IgD-negative memory B cell (primary cell): Measurements from ENCODE around the gene FMN1. TPM values are rescaled to one million over a fixed set of nuclear protein-coding genes. Genes with fewer than 3 reads are reported as not detected.

Source experiments
- H3K27ac Mint-ChIP-seq, 3 donors: one replicate each; pipeline ENCODE4 v1.8.0; 2020 to 2022; ENCODE audit warnings: mild to moderate bottlenecking in 3 of 3, mixed read lengths in 3 of 3, moderate library complexity in 1 of 3
- H3K27me3 Mint-ChIP-seq: one replicate; pipeline ENCODE4 v1.8.0; 2021; ENCODE audit warnings: mixed read lengths
- H3K36me3 Mint-ChIP-seq: one replicate; pipeline ENCODE4 v1.8.0; 2020; ENCODE audit warnings: mild to moderate bottlenecking, mixed read lengths
- H3K4me1 Mint-ChIP-seq, 3 donors: one replicate each; pipeline ENCODE4 v1.8.0; 2020 to 2022; ENCODE audit warnings: mixed read lengths in 3 of 3, mild to moderate bottlenecking in 1 of 3
- H3K4me3 Mint-ChIP-seq, 4 donors: one replicate each; pipeline ENCODE4 v1.8.0; 2020 to 2022; ENCODE audit warnings: mild to moderate bottlenecking in 4 of 4, mixed read lengths in 4 of 4, moderate library complexity in 3 of 4
- H3K9me3 Mint-ChIP-seq, 3 donors: one replicate each; pipeline ENCODE4 v1.8.0; 2020 to 2021; ENCODE audit warnings: mixed read lengths in 3 of 3, mild to moderate bottlenecking in 1 of 3
- polyA plus RNA-seq: library from polyadenylated mRNA; unstranded; fragments of 300-500 nt; fragmentation: Illumina TruSeq; gene quantifications from one replicate; pipeline ENCODE4 v1.2.3, GENCODE V29; 2021

The FMN1 gene
- polyA plus RNA-seq, 1 donor from 2014 or later, result not detected

DNA sequence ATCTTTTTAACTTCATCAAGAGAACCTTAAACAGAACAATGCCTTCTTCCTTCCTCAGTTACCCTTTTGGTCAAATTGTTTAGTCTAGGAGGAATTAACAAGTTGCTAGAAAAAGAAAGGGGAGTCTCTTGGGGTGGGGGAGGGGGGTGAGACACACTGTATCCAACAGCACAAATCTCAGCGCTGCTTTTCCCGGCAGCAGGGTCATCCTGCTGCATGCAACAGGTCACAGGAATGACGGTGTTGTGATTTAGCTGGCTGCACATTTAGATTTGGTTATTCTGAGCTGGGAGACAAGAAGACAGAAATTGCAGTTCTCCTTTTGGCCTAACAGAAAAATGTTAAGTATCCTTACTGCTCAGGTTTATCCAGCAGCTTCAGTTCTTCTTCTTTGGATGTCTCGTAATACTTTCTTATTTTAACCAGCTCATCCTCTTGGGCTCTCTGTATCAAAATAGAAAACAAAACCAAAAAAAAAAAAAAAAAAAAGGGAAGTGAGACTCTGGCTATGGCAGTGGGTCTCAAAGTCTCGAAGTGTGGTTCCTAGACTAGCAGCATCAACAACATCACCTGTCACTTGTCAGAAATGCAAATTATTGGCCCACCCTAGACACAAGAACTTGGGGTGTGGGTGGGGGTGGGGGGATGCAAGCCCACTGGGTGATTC, 286.2 kb downstream of the FMN1 start:
- peaks cover 7% of the 10 kb centered on the region for H3K36me3 Mint-ChIP-seq
- H3K4me1 Mint-ChIP-seq, result peaks cover 27 to 45% (median 45%) of the 10 kb centered on the region in 3 donors
- H3K9me3 Mint-ChIP-seq, result peaks cover 0 to 3% (median 0%) of the 10 kb centered on the region in 3 donors
- peak overlapping the region; percentile 80 to 93 (median 88) for H3K27ac Mint-ChIP-seq
- H3K4me3 Mint-ChIP-seq, result peak overlapping the region; percentile 61 to 93 (median 81)
- peaks cover 10% of the 10 kb centered on the region for H3K27me3 Mint-ChIP-seq

DNA sequence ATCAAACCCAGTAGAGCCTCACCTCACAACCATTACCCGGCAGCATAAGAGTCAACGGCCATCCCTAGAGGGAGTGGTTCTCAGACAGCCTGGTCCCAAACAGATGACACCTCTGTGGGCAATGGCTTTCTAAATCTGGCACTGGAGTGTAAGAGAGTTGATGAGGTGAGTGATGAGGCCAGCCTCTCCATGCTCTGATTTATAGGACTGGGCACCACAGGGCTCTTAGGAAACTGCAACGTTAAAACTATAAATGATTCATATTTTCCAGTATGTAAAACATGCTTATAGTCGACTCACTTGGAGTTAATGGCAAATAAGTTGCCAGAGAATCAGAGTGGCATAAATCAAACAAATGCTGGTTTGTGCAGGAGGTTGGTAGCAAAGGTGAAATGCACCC, 289.0 kb downstream of the FMN1 start:
- Mint-ChIP-seq H3K36me3 (peaks cover 6% of the 10 kb centered on the region), H3K4me1 (peaks cover 27 to 51% (median 45%) of the 10 kb centered on the region in 3 donors), H3K27me3 (peaks cover 12% of the 10 kb centered on the region), H3K9me3 (peaks cover 0 to 3% (median 0%) of the 10 kb centered on the region in 3 donors), H3K4me3 (no peak overlapping the region), H3K27ac (no peak overlapping the region)

DNA sequence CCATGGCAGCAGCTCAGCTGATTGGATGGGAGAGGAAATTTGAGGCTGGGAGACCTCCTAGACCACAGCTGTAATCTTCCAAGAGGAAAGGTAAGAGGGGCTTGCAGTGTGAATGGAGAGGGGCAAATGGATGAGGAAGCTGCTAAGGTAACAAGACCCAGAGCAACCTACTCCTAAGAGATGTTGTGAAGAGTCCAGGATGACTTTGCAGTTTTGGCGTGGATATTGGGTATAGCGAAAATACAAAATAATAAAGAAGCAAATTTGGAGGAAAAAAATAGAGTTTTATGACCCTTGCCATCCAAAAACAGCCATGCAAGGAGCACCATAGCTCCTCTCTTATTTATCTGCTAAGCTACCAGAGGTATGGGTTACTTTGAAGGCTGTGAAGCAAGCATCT, 290.1 kb downstream of the FMN1 start:
- peak overlapping the region in 1 of 3 donors; percentile 59 for H3K27ac Mint-ChIP-seq
- H3K4me3 Mint-ChIP-seq, result no peak overlapping the region
- peaks cover 1% of the 10 kb centered on the region for H3K36me3 Mint-ChIP-seq
- peaks cover 10% of the 10 kb centered on the region for H3K27me3 Mint-ChIP-seq
- peaks cover 20 to 50% (median 40%) of the 10 kb centered on the region in 3 donors for H3K4me1 Mint-ChIP-seq
- H3K9me3 Mint-ChIP-seq, result no peaks in the 10 kb centered on the region

DNA sequence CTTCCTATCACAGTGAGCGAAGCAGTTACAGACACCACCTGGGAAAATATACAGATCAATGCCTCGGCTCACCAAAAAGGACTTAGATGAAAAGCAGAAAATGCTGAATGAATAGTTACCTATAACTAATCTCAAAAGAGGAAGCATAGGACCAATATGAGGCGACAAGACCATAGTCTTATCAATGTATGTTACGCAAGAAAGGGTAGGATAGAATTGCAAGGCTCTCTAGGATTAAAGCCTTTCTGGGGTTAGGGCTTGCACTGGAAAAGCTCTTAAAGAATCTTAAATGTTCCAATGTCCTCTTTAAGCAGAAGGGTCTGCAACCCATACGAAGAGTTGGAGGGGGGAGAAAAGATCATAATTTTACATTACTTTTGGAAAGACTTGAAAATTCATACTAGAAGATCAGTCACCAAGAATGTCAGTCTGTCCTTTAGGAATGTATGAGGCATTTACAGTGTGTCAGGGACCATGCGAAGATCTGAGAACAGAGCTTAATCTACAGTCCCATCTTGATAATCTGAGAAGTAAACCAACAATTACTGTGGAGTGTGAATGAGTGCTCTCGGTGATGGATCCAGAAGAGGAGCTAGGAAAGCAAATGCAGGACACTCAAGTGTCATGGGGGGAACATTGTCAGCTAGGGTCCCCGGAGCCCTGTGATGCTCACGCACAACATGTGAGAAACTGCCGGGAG, 290.8 kb downstream of the FMN1 start:
- Mint-ChIP-seq H3K4me3 (peak overlapping the region in 1 of 4 donors; percentile 14), H3K9me3 (no peaks in the 10 kb centered on the region), H3K4me1 (peaks cover 23 to 50% (median 39%) of the 10 kb centered on the region in 3 donors), H3K36me3 (peaks cover 1% of the 10 kb centered on the region), H3K27ac (no peak overlapping the region), H3K27me3 (peaks cover 7% of the 10 kb centered on the region)

DNA sequence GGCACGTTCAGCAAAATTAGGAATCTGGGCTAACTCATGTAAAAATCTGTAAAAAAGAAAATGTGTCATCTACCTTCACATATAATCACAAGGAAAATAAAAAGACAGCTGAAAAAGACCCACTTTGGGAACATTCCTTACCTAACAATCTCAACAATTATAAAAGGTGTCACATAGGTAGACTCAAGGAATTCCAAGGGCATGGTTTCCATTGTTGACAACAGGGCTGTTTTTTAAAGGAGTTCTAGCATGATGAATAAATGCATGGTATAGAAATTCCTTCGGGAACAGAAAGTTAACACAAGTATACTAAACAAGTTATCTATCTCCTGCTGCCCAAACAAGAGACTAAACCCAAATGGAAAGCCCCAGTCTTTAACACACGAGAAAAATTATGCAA, 292.5 kb downstream of the FMN1 start:
- Mint-ChIP-seq H3K4me3 (no peak overlapping the region), H3K9me3 (no peaks in the 10 kb centered on the region), H3K27ac (no peak overlapping the region), H3K4me1 (peaks cover 14 to 50% (median 32%) of the 10 kb centered on the region in 3 donors), H3K36me3 (peaks cover 1% of the 10 kb centered on the region), H3K27me3 (peaks cover 12% of the 10 kb centered on the region)

DNA sequence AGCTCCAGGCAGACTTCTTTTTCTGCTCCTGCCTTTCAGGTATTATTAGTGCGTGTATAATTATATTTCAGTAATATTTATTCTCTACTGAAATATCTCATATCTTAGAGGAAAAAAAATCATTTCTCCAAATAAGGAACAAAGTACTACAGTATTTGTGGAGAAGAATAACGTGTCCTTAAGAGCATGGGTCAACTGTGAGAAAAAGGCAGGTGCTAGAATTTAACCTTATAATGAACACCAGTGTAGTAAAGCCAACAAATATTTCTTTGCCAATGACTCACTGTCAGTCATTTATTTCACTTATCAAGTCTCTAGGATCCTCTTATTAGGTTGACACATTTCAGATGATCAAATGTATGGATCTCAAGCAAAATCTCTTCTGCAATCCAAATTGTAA, 293.3 kb downstream of the FMN1 start:
- no peak overlapping the region for H3K27ac Mint-ChIP-seq
- H3K4me3 Mint-ChIP-seq, result no peak overlapping the region
- no peaks in the 10 kb centered on the region for H3K9me3 Mint-ChIP-seq
- H3K27me3 Mint-ChIP-seq, result peaks cover 12% of the 10 kb centered on the region
- H3K36me3 Mint-ChIP-seq, result peaks cover 1% of the 10 kb centered on the region
- peaks cover 14 to 47% (median 29%) of the 10 kb centered on the region in 3 donors for H3K4me1 Mint-ChIP-seq

DNA sequence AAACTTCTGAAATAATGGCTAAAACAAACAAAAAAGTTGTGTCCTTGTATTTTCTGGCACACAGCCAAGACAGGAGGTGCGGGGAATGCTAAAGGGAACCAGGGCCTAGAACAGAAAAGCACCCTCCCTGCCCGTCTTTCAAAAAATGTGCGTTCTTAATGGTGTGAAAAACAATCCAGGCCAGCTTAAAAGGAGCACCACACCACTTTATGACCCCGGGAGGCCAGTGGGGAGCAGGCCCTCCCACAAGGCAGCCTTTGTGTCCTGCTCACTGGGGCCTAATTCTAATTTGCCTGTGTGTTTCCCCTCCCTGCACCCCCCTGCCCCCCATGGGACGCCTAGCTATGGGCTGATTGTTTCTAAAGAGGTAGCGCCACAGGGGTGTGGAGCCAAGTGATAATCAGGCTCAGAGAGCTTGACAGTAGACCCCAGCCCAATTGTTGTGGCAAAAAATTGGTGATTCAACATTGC, 295.4 kb downstream of the FMN1 start:
- Mint-ChIP-seq H3K27me3 (peaks cover 12% of the 10 kb centered on the region), H3K36me3 (no peaks in the 10 kb centered on the region), H3K9me3 (no peaks in the 10 kb centered on the region), H3K4me3 (peak overlapping the region in 3 of 4 donors; percentile 17 to 71 (median 59)), H3K27ac (no peak overlapping the region), H3K4me1 (peaks cover 14 to 44% (median 26%) of the 10 kb centered on the region in 3 donors)

DNA sequence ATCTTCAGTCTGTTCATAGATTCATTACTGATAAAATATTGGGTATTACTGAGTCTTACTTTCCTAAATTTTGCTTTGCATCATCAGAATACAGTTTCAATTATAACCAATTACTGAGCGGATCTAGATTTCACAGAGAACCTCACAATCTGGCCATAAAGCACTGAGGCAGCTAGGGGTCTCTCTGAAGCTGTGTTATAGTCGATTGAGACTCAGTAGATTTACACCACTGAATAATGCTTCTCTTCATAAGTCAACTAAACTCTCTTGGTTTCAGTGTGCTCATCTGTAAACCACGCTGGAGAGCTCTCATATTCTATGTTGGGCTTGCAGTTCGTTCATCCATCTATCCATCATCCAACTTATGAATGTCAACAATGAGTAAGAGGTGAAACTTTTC, 296.1 kb downstream of the FMN1 start:
- Mint-ChIP-seq H3K27me3 (peaks cover 9% of the 10 kb centered on the region), H3K9me3 (no peaks in the 10 kb centered on the region), H3K4me3 (no peak overlapping the region), H3K27ac (no peak overlapping the region), H3K4me1 (peaks cover 11 to 36% (median 18%) of the 10 kb centered on the region in 3 donors), H3K36me3 (no peaks in the 10 kb centered on the region)

DNA sequence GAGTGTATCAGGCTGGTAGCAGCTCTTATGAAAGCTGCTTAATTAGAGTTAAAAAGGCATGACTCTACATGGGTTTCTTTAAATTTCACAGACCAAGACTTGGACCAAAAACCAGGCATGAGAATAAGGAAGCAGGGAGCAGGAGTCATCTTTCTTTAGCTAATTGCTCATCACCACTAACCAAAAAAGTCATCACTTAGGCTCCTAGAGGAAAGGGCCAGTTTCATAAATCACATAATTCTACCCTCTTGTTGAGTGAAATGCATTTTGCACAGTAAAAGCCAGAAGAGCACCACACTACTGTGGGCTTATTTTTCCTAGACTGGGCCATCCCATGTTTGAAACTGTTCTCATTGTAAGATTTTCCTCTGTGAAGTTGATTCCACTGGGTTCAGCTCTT, 301.1 kb downstream of the FMN1 start:
- Mint-ChIP-seq H3K4me3 (no peak overlapping the region), H3K27me3 (peaks cover 5% of the 10 kb centered on the region), H3K4me1 (peaks cover 2 to 12% (median 5%) of the 10 kb centered on the region in 3 donors), H3K27ac (no peak overlapping the region), H3K9me3 (peaks cover 0 to 3% (median 0%) of the 10 kb centered on the region in 3 donors), H3K36me3 (no peaks in the 10 kb centered on the region)

DNA sequence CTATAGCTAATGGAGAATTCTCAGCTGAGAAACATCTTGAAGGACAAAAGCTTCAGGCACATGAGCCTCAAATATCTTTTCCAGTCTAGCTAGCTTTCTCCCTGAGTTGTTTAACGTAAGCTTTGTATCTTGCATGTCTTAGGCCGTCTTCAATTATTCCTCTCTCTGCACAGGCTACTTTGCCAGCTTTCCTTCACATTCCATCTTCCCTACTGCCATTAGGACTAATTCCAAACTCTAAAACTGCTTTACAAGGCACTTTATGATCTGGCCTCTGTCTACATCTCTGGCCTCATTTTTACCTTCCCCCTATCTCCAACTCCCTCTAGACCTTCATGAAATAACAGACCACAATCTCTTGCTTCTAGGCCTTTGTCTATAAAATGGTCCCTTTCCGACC, 305.3 kb downstream of the FMN1 start:
- Mint-ChIP-seq H3K9me3 (peaks cover 0 to 3% (median 0%) of the 10 kb centered on the region in 3 donors), H3K27ac (no peak overlapping the region), H3K36me3 (no peaks in the 10 kb centered on the region), H3K4me3 (no peak overlapping the region), H3K4me1 (no peaks in the 10 kb centered on the region), H3K27me3 (no peaks in the 10 kb centered on the region)

DNA sequence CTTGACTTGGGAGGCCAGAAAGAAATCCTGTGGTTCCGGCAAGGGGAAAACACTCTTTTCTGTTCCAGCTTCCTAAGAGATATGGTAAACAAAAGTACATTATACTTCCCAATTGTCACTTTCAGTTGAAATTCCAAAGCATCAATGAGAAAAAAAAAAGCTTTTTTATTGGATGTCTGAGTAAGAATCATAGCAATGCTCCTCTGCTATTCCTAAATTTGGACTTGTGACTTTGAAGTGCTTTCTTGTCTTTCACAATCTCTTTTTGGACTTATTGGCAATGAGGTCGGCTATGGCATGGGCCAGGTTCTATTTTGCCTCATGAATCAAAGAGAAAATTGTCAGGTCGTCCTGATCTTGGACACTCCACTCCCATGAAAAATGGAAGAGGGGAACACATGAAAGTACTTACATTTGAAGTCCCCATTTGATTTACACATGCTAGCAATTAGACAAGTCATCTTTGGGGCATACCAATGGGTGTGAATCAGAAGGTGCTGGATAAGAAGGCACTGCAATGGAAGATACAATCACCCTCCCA, 306.2 kb downstream of the FMN1 start:
- H3K27me3 Mint-ChIP-seq, result no peaks in the 10 kb centered on the region
- H3K4me3 Mint-ChIP-seq, result no peak overlapping the region
- no peaks in the 10 kb centered on the region for H3K4me1 Mint-ChIP-seq
- no peak overlapping the region for H3K27ac Mint-ChIP-seq
- H3K36me3 Mint-ChIP-seq, result no peaks in the 10 kb centered on the region
- peaks cover 0 to 3% (median 0%) of the 10 kb centered on the region in 3 donors for H3K9me3 Mint-ChIP-seq

DNA sequence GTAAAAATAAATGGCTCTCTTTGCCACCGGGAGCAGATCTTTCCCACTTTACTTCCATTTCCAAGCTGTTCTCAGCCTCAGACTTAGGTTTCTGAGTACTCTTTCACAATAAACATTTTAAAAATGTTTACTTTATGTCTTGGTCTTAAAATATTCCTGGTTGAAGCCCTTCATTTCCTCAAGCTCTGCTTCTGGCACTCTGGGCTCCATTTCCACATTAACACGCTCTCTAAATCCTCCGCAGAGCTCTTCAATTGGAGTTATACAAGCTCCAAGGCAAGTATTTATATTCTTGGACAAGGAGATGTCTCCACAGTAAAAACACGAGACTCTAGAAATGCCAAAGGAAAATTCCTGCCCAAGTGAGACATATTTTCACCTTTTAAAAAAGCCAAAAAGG, 307.4 kb downstream of the FMN1 start:
- peaks cover 0 to 3% (median 0%) of the 10 kb centered on the region in 3 donors for H3K9me3 Mint-ChIP-seq
- no peaks in the 10 kb centered on the region for H3K27me3 Mint-ChIP-seq
- no peak overlapping the region for H3K4me3 Mint-ChIP-seq

DNA sequence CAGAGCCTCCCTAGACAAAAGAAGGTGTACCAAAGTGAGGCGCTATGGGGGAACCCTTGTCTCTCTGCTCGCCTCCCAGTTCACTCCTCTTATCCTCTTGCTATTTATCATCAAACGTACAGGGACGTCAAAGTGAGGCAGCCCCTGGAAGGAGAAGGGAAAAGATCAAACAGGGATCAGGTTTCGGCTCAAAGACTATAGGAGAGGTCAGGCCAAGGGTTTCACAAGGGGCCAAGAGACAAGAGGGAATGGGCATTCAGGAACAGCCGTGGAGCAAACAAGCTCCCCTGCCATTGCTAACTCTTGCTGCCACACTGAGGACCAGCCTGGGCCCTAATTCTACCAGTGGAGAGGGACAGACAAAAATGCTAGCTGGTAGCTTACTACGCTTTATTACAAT, 308.1 kb downstream of the FMN1 start:
- Mint-ChIP-seq H3K36me3 (no peaks in the 10 kb centered on the region), H3K4me1 (no peaks in the 10 kb centered on the region), H3K27ac (peak overlapping the region in 1 of 3 donors; percentile 67), H3K9me3 (peaks cover 0 to 3% (median 0%) of the 10 kb centered on the region in 3 donors), H3K27me3 (no peaks in the 10 kb centered on the region), H3K4me3 (no peak overlapping the region)

More for the DNA sequence above, 307.4 kb downstream of the FMN1 start:
- no peaks in the 10 kb centered on the region for H3K4me1 Mint-ChIP-seq
- no peaks in the 10 kb centered on the region for H3K36me3 Mint-ChIP-seq
- H3K27ac Mint-ChIP-seq, result no peak overlapping the region

DNA sequence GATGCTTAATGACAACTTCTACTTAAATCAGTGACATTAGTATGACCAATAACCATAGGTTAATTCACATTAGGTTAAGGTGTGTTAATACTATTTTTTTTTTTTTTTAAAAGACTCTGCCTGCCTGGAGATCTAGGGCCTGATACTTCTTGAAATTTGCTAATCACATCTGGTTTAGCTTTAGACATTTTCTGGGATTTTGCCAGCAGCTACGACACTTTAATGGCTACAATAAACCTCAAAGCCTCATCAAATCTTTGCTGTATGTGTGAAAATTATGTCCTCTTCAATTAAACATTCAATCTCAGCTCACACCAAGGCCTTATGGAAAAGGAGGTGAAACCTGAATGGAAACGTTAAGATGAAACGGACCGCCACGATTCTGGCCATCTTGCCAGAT, 308.8 kb downstream of the FMN1 start:
- H3K4me3 Mint-ChIP-seq, result no peak overlapping the region
- no peaks in the 10 kb centered on the region for H3K36me3 Mint-ChIP-seq
- no peaks in the 10 kb centered on the region for H3K4me1 Mint-ChIP-seq
- H3K27ac Mint-ChIP-seq, result no peak overlapping the region
- H3K27me3 Mint-ChIP-seq, result no peaks in the 10 kb centered on the region
- H3K9me3 Mint-ChIP-seq, result peaks cover 0 to 3% (median 0%) of the 10 kb centered on the region in 3 donors

DNA sequence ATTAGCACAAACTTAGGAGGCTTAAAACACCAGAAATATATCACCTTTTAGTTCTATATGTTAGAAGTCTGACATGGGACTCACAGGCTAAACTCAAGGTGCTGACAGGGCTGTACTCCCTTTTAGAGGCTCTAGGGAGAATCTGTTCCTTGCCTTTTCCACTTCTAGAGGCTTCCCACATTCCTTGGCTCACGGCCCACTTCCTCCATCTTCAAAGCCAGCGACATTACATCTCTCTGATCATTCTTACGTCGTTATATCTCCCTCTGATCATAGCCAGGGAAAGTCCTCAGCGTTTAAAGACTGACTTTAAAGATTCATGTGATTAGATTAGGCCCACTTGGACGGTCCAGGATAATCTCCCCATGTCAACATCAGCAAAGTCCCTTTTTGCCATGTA, 310.4 kb downstream of the FMN1 start:
- Mint-ChIP-seq H3K36me3 (no peaks in the 10 kb centered on the region), H3K4me3 (no peak overlapping the region), H3K4me1 (no peaks in the 10 kb centered on the region), H3K27me3 (no peaks in the 10 kb centered on the region), H3K9me3 (no peaks in the 10 kb centered on the region), H3K27ac (no peak overlapping the region)
